ENCODE data around the gene FCRL5. TPM values are rescaled to one million over a fixed set of nuclear protein-coding genes. Genes with fewer than 3 reads are reported as not detected.
"Not testable (repeated sequence)": the region's sequence is repeated elsewhere in the genome, so short reads cannot be mapped to it uniquely, and the experiment has no call there.

Gene FCRL5
- total and polyA plus RNA-seq, 3 experiments from 2014 or later, result not detected

GRCh38 chr1:157548081-157548480 is 4.2 kb downstream of the FCRL5 start:
- H3K27me3 Mint-ChIP-seq, result peaks cover 6 to 28% of the 10 kb centered on the region in 2 donors
- H3K27ac ChIP-seq (ENCODE audit: low read depth, low read length); H3K4me1 ChIP-seq (ENCODE audit: insufficient read depth, low read length); H3K9me3 Mint-ChIP-seq; H3K4me3 ChIP-seq (ENCODE audit: low read length); H3K4me3 Mint-ChIP-seq; H3K27me3 ChIP-seq (ENCODE audit: insufficient read depth, low read length, poor library complexity, severe bottlenecking); CTCF ChIA-PET; POLR2A ChIA-PET; H3K27ac Mint-ChIP-seq; H3K36me3 Mint-ChIP-seq; H3K4me1 Mint-ChIP-seq; H3K9me3 ChIP-seq (ENCODE audit: low read length); DNase-seq; H3K36me3 ChIP-seq (ENCODE audit: insufficient read depth, low read length): not testable (repeated sequence)

GRCh38 chr1:157542676-157543075 is 9.6 kb downstream of the FCRL5 start:
- no peaks in the 10 kb centered on the region for H3K27me3 ChIP-seq (ENCODE audit: insufficient read depth, low read length, poor library complexity, severe bottlenecking)
- no peak overlapping the region for H3K4me3 ChIP-seq (ENCODE audit: low read length)
- H3K4me1 Mint-ChIP-seq, result no peaks in the 10 kb centered on the region
- H3K36me3 Mint-ChIP-seq, result no peaks in the 10 kb centered on the region
- no peaks in the 10 kb centered on the region for H3K9me3 ChIP-seq (ENCODE audit: low read length)
- ChIA-PET CTCF (no interaction called here), POLR2A (no interaction called here)
- H3K4me1 ChIP-seq (ENCODE audit: insufficient read depth, low read length), result no peaks in the 10 kb centered on the region
- H3K27ac ChIP-seq (ENCODE audit: low read depth, low read length), result no peak overlapping the region
- no peak overlapping the region for H3K27ac Mint-ChIP-seq
- H3K27me3 Mint-ChIP-seq, result peaks cover 12 to 35% of the 10 kb centered on the region in 2 donors
- peaks cover 0 to 2% (median 0%) of the 10 kb centered on the region in 5 donors for H3K9me3 Mint-ChIP-seq
- H3K4me3 Mint-ChIP-seq, result no peak overlapping the region
- DNase-seq, result no peak
- H3K36me3 ChIP-seq (ENCODE audit: insufficient read depth, low read length), result no peaks in the 10 kb centered on the region

DNA sequence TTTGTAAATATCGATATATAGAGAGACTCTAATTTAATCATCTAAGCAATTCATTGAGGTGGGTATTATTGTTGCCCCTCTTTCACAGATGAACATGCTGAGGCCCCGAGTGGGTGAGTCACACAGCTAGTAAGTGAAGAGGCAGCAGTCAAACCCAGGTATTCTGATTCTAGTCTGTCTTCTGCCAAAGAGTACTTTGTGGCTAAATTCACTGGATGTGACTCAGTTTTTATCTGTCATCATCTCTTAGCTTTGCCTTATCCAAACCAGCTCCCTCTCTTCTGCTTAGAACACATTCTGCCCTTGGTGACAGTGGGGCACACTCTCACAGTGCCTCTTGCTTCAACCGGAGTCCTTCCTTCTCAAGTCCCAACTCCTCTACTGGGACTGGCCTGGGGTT is 11.5 kb downstream of the FCRL5 start:
- Mint-ChIP-seq H3K4me3 (no peak overlapping the region), H3K27ac (no peak overlapping the region), H3K9me3 (peaks cover 0 to 2% (median 0%) of the 10 kb centered on the region in 5 donors), H3K4me1 (no peaks in the 10 kb centered on the region), H3K36me3 (no peaks in the 10 kb centered on the region), H3K27me3 (peaks cover 12 to 31% of the 10 kb centered on the region in 2 donors)
- DNase-seq, result no peak
- CTCF ChIA-PET, result no interaction called here
- Histone ChIP-seq H3K9me3 (ENCODE audit: low read length) (no peaks in the 10 kb centered on the region), H3K4me1 (ENCODE audit: insufficient read depth, low read length) (no peaks in the 10 kb centered on the region), H3K36me3 (ENCODE audit: insufficient read depth, low read length) (no peaks in the 10 kb centered on the region), H3K27me3 (ENCODE audit: insufficient read depth, low read length, poor library complexity, severe bottlenecking) (no peaks in the 10 kb centered on the region), H3K4me3 (ENCODE audit: low read length) (no peak overlapping the region), H3K27ac (ENCODE audit: low read depth, low read length) (no peak overlapping the region)
- POLR2A ChIA-PET, result no interaction called here

- no peaks in the 10 kb centered on the region for H3K4me1 ChIP-seq (ENCODE audit: insufficient read depth, low read length)
- POLR2A ChIA-PET, result no interaction called here
- Mint-ChIP-seq H3K4me1 (no peaks in the 10 kb centered on the region), H3K4me3 (no peak overlapping the region), H3K9me3 (peaks cover 0 to 2% (median 0%) of the 10 kb centered on the region in 5 donors), H3K36me3 (no peaks in the 10 kb centered on the region), H3K27ac (no peak overlapping the region), H3K27me3 (peaks cover 12 to 29% of the 10 kb centered on the region in 2 donors)
- no peak overlapping the region for H3K27ac ChIP-seq (ENCODE audit: low read depth, low read length)
- H3K4me3 ChIP-seq (ENCODE audit: low read length), result no peak overlapping the region
- no peaks in the 10 kb centered on the region for H3K27me3 ChIP-seq (ENCODE audit: insufficient read depth, low read length, poor library complexity, severe bottlenecking)
- H3K9me3 ChIP-seq (ENCODE audit: low read length), result no peaks in the 10 kb centered on the region
- CTCF ChIA-PET, result no interaction called here
- no peak for DNase-seq
- no peaks in the 10 kb centered on the region for H3K36me3 ChIP-seq (ENCODE audit: insufficient read depth, low read length)
These were observed 12.1 kb downstream of the FCRL5 start for GRCh38 chr1:157540160-157540748.

DNA sequence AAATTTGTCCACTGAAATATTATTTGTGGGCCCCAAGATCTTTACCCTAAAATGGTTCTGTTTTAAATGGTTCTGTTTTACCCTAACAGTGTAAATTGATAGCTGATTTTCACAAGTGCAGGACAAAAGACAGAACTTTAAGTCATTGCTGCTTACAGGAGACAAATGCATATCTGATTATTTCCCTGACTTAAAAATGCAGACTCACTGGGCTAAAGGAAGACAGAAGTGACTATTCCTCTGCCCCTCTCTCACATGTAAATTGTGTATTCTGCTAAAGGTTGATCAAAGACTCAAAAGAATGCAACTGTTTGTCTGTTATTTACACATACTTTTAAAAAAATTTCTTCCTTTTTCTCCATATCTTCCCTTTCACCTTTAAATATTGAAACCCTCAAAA is 12.7 kb downstream of the FCRL5 start:
- no peak overlapping the region for H3K27ac Mint-ChIP-seq
- Histone ChIP-seq H3K27ac (ENCODE audit: low read depth, low read length) (no peak overlapping the region), H3K36me3 (ENCODE audit: insufficient read depth, low read length) (no peaks in the 10 kb centered on the region), H3K9me3 (ENCODE audit: low read length) (no peaks in the 10 kb centered on the region), H3K4me1 (ENCODE audit: insufficient read depth, low read length) (no peaks in the 10 kb centered on the region), H3K27me3 (ENCODE audit: insufficient read depth, low read length, poor library complexity, severe bottlenecking) (no peaks in the 10 kb centered on the region), H3K4me3 (ENCODE audit: low read length) (no peak overlapping the region)
- peaks cover 0 to 2% (median 0%) of the 10 kb centered on the region in 5 donors for H3K9me3 Mint-ChIP-seq
- POLR2A ChIA-PET, result no interaction called here
- CTCF ChIA-PET, result no interaction called here
- no peaks in the 10 kb centered on the region for H3K36me3 Mint-ChIP-seq
- no peak overlapping the region for H3K4me3 Mint-ChIP-seq
- DNase-seq, result no peak
- H3K4me1 Mint-ChIP-seq, result no peaks in the 10 kb centered on the region
- peaks cover 12 to 26% of the 10 kb centered on the region in 2 donors for H3K27me3 Mint-ChIP-seq

- Mint-ChIP-seq H3K27ac (no peak overlapping the region), H3K36me3 (no peaks in the 10 kb centered on the region), H3K9me3 (no peaks in the 10 kb centered on the region), H3K4me1 (no peaks in the 10 kb centered on the region), H3K4me3 (no peak overlapping the region), H3K27me3 (peaks cover 7 to 27% of the 10 kb centered on the region in 2 donors)
- H3K27me3 ChIP-seq (ENCODE audit: insufficient read depth, low read length, poor library complexity, severe bottlenecking), result no peaks in the 10 kb centered on the region
- no peak for DNase-seq
- ChIA-PET POLR2A (no interaction called here), CTCF (no interaction called here)
- no peaks in the 10 kb centered on the region for H3K4me1 ChIP-seq (ENCODE audit: insufficient read depth, low read length)
- H3K4me3 ChIP-seq (ENCODE audit: low read length), result no peak overlapping the region
- no peaks in the 10 kb centered on the region for H3K36me3 ChIP-seq (ENCODE audit: insufficient read depth, low read length)
- no peak overlapping the region for H3K27ac ChIP-seq (ENCODE audit: low read depth, low read length)
- no peaks in the 10 kb centered on the region for H3K9me3 ChIP-seq (ENCODE audit: low read length)
These were observed 19.7 kb downstream of the FCRL5 start for GRCh38 chr1:157532569-157532968.

- Histone ChIP-seq H3K9me3 (ENCODE audit: low read length) (no peaks in the 10 kb centered on the region), H3K4me1 (ENCODE audit: insufficient read depth, low read length) (no peaks in the 10 kb centered on the region), H3K27ac (ENCODE audit: low read depth, low read length) (no peak overlapping the region), H3K4me3 (ENCODE audit: low read length) (no peak overlapping the region), H3K27me3 (ENCODE audit: insufficient read depth, low read length, poor library complexity, severe bottlenecking) (no peaks in the 10 kb centered on the region), H3K36me3 (ENCODE audit: insufficient read depth, low read length) (no peaks in the 10 kb centered on the region)
- Mint-ChIP-seq H3K4me1 (peaks cover 0 to 2% (median 0%) of the 10 kb centered on the region in 3 donors), H3K27me3 (peaks cover 5 to 6% of the 10 kb centered on the region in 2 donors), H3K36me3 (no peaks in the 10 kb centered on the region), H3K4me3 (peak overlapping the region in 1 of 7 donors; percentile 14), H3K27ac (no peak overlapping the region), H3K9me3 (no peaks in the 10 kb centered on the region)
- DNase-seq, result no peak
- CTCF ChIA-PET, result no interaction called here
- POLR2A ChIA-PET, result no interaction called here
These were observed 28.4 kb downstream of the FCRL5 start for GRCh38 chr1:157523774-157524493.

DNA sequence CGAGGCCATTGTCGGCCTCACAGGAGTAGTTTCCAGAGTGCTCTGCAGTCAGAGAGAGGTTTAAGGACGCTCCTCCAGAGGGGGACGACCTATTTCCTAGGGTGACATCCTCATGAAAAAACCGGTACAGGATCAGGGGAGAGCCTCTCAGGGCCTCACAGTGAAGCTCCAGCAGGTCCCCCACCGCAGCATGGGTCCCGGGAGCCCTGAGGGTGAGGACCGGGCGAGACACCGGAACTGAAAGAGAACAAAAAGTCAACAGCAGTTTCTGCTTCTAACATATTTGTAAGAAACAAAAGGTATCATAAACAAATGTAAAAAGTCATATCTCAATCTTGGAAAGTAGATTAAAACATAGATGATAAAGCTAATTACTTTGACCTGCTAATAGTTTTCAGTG is 31.3 kb downstream of the FCRL5 start:
- no peaks in the 10 kb centered on the region for H3K36me3 Mint-ChIP-seq
- peaks cover 4 to 9% of the 10 kb centered on the region in 2 donors for H3K27me3 Mint-ChIP-seq
- peaks cover 0 to 2% (median 0%) of the 10 kb centered on the region in 3 donors for H3K4me1 Mint-ChIP-seq
- ChIA-PET POLR2A (no interaction called here), CTCF (no interaction called here)
- H3K27ac Mint-ChIP-seq, result no peak overlapping the region
- no peaks in the 10 kb centered on the region for H3K9me3 Mint-ChIP-seq
- no peak overlapping the region for H3K4me3 Mint-ChIP-seq
- H3K27me3 ChIP-seq (ENCODE audit: insufficient read depth, low read length, poor library complexity, severe bottlenecking), result no peaks in the 10 kb centered on the region
- no peak for DNase-seq
- H3K4me1 ChIP-seq (ENCODE audit: insufficient read depth, low read length), result no peaks in the 10 kb centered on the region
- no peaks in the 10 kb centered on the region for H3K9me3 ChIP-seq (ENCODE audit: low read length)
- no peak overlapping the region for H3K4me3 ChIP-seq (ENCODE audit: low read length)
- H3K36me3 ChIP-seq (ENCODE audit: insufficient read depth, low read length), result no peaks in the 10 kb centered on the region
- H3K27ac ChIP-seq (ENCODE audit: low read depth, low read length), result no peak overlapping the region
